GM18907 (cell line): ENCODE results near the gene ADRA2C.

Experiments
- ATAC-seq: cut with Tn5 transposase; IDR thresholded peaks from one replicate; pipeline ENCODE4 v1.9.1; 2021; ENCODE audit warnings: mild to moderate bottlenecking, moderate library complexity; ENCODE audit not compliant: unreplicated experiment

The ADRA2C gene

GRCh38 chr4:3756343-3757059 lies 9.7 kb upstream of the ADRA2C start:
- ATAC-seq: no peak

DNA sequence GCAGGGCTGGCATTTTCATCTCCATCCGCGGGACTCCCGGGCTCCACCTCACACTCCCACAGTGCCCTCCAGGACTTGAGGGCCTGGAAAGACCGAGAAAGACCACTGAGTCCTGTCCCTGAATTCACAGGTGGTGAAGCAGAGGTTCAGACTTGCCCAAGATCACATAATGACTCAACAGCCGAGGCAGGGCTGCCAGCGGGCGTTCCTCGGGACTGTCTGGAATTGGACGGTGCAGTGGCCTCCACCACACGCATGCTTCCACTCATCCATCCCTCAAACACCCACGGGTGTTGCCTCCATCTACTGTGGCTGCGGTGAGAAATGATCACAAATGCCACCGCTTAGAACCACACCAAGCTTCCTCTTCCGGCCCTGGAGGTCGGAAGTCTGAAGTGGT lies 6.9 kb upstream of the ADRA2C start:
- ATAC-seq: no peak

GRCh38 chr4:3760346-3760745 lies 5.8 kb upstream of the ADRA2C start:
- no peak for ATAC-seq

GRCh38 chr4:3760841-3761240 lies 5.3 kb upstream of the ADRA2C start:
- no peak for ATAC-seq

DNA sequence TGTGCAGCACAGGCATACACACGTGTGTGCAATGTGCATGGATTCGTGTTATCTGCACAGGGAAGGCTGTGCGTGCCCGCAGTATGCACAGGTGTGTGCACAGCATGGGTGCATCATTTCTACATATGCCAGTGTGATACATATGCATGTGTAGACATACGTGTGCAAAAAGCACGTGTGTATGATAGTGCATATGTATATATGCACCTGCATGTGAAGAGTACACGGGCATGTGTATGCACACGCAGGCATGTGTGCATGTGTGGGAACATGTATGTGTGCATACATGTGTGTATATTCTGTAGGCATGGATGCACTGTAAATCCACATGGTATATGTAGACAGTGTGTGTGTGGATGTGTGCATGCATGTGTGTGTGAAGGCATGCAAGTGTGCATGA lies 3.9 kb upstream of the ADRA2C start:
- no peak for ATAC-seq

DNA sequence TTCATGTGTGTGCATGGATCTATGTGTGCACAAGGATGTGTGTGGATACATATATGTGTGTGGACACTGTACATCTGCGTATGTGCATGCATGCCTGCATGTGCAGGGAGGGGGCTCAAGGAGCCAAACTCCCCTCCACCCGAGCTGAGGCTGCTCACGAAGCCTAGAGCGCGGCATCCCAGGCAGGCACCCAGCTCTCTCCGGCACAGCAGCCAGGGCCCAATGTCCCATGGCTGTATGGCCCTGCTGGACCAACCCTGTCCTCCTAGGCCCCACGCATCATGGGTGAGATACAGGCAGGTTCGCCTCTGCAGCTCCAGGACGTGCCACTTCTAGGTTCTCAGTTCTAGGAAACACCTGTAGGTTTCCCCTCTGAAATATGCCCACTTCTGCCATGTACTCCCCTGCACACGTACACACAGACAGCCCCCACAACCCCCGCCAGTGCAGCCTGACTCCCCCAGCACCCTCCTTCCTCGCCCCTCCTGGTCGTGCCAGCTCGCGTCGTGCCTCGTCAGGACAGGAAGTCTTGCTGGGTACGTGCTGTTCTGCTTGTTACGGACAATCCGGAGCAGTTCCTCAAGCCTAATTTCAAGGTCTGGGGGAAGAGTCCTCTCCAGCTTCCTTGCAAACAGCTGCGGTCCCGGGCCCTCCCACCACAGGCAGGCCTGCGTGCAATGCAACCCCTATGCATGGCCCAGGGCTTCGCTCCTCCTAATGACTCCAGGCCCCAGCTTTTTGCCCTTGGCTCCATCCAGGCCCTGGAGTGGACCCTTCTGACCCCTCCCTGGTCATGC lies 3.2 kb upstream of the ADRA2C start:
- no peak for ATAC-seq

DNA sequence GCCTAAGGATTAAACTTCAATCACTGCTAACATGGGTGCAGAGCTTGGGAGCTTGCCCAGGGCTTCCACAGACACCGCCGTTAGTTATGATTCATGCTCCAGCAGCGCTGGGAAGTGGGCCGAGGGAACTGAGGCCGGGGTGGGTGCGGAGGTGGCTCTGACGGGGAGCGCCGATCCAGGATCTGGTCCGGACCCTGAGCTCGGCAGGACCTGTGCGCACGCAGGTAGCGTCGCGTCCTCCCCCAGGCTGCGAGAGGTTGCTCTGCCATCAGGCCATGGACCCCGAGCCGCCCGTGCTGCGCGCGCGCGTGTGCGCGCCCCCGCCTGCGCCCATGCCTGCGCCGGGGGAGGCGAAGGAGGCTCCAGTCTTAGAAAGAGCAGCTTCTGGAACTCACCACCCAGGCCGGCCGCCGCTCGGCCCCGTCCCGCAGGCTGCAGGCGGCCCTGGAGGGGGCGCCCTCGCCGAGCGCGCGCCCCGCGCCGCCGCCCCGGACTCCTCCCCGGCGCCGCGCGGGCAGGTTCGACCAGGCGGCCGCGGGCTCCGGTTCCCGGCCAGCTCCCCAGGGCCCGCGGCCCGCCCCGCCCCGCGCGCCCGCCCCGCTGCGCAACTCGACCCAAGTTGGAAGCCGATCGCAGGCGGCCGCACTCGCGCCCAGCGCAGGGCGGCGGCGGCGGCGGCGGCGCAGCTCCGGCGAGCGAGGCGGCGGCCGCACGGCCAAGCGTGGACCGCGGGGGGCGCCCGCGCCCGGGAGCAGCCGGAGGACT lies 732 bp upstream of the ADRA2C start:
- ATAC-seq: no peak

DNA sequence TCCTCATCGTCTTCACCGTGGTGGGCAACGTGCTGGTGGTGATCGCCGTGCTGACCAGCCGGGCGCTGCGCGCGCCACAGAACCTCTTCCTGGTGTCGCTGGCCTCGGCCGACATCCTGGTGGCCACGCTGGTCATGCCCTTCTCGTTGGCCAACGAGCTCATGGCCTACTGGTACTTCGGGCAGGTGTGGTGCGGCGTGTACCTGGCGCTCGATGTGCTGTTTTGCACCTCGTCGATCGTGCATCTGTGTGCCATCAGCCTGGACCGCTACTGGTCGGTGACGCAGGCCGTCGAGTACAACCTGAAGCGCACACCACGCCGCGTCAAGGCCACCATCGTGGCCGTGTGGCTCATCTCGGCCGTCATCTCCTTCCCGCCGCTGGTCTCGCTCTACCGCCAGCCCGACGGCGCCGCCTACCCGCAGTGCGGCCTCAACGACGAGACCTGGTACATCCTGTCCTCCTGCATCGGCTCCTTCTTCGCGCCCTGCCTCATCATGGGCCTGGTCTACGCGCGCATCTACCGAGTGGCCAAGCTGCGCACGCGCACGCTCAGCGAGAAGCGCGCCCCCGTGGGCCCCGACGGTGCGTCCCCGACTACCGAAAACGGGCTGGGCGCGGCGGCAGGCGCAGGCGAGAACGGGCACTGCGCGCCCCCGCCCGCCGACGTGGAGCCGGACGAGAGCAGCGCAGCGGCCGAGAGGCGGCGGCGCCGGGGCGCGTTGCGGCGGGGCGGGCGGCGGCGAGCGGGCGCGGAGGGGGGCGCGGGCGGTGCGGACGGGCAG lies 792 bp downstream of the ADRA2C start:
- no peak for ATAC-seq

- no peak for ATAC-seq
Observed at GRCh38 chr4:3767570-3768288, 1.5 kb downstream of the ADRA2C start.

DNA sequence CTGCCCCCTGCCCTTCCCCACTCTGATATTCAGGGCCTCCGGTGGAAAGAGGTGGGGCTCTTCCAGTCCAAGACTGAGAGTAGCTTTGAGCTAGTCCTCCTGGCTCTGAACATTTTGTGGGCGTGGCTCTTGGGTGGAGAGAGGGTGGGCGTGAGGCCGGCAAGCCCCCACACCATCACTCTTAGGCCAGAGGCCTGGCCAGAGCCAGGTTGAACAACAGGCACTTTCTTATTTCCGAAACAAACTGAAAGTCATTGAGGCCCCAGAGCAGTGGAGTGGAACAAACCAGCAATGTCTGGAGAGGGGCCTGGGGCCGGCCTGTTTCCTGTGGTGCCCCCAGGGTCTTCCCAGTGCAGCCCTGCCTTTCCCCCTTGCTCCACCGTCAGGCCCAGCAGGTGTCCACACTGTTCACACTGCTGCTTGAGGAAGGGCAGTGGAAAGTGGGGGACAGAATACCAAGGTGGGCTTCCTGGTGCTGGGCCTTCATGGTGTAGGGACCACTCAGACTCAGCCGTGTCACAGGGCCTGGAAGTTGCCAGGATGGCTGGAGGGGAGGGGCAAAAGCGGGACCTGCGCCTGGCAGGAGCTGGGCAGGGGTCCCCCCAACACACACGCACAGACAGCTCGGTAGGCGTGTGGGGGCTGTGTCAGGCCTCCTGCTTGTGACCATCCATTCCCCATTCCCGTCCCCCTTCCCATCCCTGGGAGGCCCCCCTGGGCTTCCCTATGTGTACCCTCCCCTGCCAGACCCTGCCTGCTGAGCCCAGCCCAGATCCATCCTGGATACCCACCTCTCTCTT lies 2.9 kb downstream of the ADRA2C start:
- no peak for ATAC-seq

GRCh38 chr4:3769642-3770184 lies 3.5 kb downstream of the ADRA2C start:
- ATAC-seq: no peak

GRCh38 chr4:3770323-3771163 lies 4.4 kb downstream of the ADRA2C start:
- ATAC-seq: no peak

DNA sequence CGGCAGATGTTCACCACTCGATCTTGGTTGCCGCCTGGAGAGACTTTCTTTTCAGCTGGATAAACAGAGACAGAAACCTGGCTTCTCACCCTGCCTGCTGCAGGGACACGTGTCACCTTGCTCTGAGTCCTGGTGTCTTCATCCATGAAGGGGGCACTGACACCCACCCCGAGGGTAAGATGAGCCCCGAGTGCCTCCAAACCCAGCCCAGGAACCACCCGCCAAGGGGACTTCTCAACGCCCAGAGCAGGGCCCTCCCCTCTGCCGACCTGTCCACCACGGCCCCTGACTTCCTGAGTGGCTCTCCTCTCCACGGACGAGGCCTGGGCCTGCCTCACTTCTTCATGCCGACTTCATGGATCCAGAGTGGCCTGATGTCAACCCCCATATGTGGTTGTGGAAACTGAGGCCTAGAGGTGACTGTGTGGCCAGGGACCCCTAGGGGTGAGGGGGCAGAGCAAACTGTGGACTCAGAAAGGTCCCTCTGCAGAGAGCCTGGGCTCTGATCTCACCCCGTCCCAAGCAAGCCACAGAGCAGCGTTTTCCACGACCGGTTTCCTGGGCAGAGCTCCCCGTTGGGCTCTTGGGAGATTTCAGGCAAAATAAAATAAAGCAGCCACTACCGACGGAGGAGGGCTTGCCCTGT lies 5.1 kb downstream of the ADRA2C start:
- no peak for ATAC-seq

GRCh38 chr4:3771939-3772495 lies 5.8 kb downstream of the ADRA2C start:
- no peak for ATAC-seq

GRCh38 chr4:3772632-3773031 lies 6.4 kb downstream of the ADRA2C start:
- ATAC-seq: no peak

DNA sequence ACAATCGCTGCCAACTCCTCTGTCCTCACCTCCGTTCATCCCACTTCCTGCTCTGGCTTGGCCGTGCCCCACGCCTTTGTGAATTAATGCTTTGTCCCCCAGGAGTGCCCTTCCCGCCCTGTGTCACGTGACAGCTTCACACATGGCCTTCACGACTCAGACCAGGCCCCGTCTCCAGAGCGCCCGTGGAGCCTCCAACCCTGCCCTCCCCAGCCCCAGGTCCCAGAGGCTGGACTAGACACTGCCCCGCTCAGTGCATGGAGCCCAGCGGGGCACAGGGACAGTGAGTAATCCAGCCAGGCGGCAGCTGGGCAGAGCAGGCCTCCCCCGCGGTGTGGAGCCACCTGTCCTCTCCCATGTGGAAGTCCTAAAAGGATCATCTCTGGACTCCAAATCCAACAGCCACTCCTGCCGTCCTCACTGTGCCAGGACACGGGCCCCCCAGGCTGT lies 7.4 kb downstream of the ADRA2C start:
- ATAC-seq: no peak

DNA sequence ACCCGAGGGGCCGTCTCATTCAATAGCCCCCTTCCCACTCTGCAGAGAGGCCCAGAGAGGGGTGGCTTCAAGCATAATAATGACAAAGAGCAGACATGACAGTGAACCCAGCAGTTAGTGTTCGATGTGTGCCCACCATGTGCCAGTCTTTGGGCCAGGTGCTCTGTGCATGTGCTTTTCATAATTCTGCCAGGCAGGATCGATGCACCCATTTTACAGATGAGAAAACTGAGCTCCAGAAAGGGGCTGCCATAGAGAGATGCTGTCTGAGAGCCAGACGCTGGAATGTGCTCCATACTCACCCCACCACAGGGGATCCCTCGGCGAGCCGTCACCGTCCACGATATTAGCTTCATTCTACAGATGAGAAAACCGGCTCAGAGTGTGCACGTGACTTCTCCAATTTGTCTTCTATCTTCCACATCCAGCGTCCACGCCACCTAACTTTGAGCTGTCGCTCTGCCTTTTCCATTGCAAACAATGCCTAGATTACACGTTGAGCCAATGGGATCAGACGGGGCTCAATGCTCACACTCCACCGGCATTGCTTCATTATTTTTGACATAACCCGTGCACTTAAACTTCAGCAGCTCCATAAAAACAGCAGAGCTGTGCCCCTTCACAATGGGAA lies 8.2 kb downstream of the ADRA2C start:
- ATAC-seq: no peak
